ENCODE results near the gene PCDHGC3. TPM values are rescaled to one million over a fixed set of nuclear protein-coding genes. Genes with fewer than 3 reads are reported as not detected.

The PCDHGC3 gene
- total and polyA plus RNA-seq, 2 of the 13 experiments (the other 11 are each of a cell fraction or from before 2014, with no cell fraction given) = 0.20 to 0.30 TPM

DNA sequence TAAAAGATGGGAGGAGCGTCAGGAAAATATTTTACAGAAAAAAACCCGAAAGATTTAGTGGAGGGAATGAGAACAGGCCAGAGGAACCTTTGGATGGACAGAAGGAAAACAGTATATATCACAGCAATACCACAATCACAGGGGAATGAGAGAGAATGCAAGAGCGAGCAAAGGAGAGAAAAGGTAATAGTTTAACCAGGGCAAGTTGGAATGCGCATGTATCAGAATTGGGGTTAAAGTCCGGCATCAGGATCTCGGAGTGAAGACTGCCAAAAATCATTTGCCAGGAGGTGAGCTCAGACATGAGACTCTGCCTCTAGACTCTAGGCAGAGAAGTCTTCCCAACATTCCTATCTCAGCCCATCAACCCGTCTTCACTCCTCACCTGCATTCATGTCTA, 49.9 kb downstream of the PCDHGC3 start (continued):
- no peak for TF ChIP-seq MAFF (IDR thresholded peaks at IDR 0.05; ENCODE audit: low read depth, low read length)
- no peak for TF ChIP-seq ZNF670 (CRISPR knock-in tag; IDR thresholded peaks at IDR 0.05; ENCODE audit: borderline replicate concordance)
- TF ChIP-seq ZNF607 (CRISPR knock-in tag; IDR thresholded peaks at IDR 0.05; ENCODE audit: borderline replicate concordance) = no peak

DNA sequence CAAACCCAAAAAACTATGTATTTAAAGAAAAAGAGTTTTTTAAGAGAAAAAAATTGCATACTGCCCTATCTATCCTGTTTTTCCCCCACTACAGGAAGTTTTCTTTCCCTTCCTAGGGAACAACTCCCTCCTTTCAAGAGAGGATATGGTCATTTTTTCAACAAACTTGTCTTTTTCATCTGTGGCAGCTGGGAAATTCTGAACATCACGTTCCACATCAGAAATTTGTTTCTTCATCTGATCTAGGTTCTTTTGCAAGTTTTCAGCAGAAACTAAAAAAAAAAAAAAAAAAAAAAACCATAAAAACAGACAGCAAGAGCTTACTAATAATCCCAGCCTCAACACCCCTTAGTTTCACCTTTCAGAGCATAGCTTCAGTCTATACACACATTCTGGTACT, 51.7 kb downstream of the PCDHGC3 start:
- no TSS peak for BruUV-seq (replicated peaks)
- CTCF ChIA-PET (ENCODE audit: low intra/inter-chr PET ratio, low total read pairs) = no interaction called here
- WGBS (ENCODE audit: low lambda C conversion rate) = 83% methylated on average over 1 of the region's 1 CpG

More for the DNA sequence above, 51.7 kb downstream of the PCDHGC3 start:
- H3K9me3 ChIP-seq (ENCODE audit: low read length) = no peaks in the 10 kb centered on the region
- in situ Hi-C loops (cut with HindIII; ENCODE audit: extremely low pct_ligation_motif_present, low pct_unique_long_range_greater_than_20kb) (loop anchor here (10.0 kb wide), 1 partner anchor 173 kb away; the partner anchor contains the start of genes PCDHGA4, PCDHGB1 and PCDHGB2), intact Hi-C loops (cut with micrococcal nuclease; ENCODE audit: unreplicated experiment) (loop anchor here (10.0 kb wide), 1 partner anchor 173 kb away; the partner anchor contains the start of genes PCDHGA4, PCDHGB1 and PCDHGB2)
- no peak overlapping the region for H2AFZ ChIP-seq (ENCODE audit: low read length)
- no peaks in the 10 kb centered on the region for H3K27me3 ChIP-seq (ENCODE audit: control insufficient read depth in 1 of 2, insufficient read depth in 2 of 2, low read length in 2 of 2)
- H3K79me2 ChIP-seq (ENCODE audit: insufficient read depth, low read length) = no peaks in the 10 kb centered on the region
- H3K27ac ChIP-seq (ENCODE audit: extremely low read length, insufficient read depth, low read length) = no peak overlapping the region
- H3K4me2 ChIP-seq (ENCODE audit: low read depth, low read length) = no peak overlapping the region
- POLR2A ChIA-PET = no interaction called here
- peaks cover 40 to 80% of the 10 kb centered on the region in 2 experiments for H3K36me3 ChIP-seq (replicated peaks in 1 of 2; ENCODE audit: control insufficient read depth in 1 of 2, insufficient read depth in 2 of 2, low read length in 2 of 2)
- peaks cover 5% of the 10 kb centered on the region; the same call in 1 of the 2 replicates for H4K20me1 ChIP-seq (ENCODE audit: insufficient read depth, low read length)
- peaks cover 39% of the 10 kb centered on the region for H3K4me1 ChIP-seq (ENCODE audit: insufficient read depth, low read length)
- DNase-seq (ENCODE audit: low spot score) = no peak
- H3K4me3 ChIP-seq (replicated peaks in 1 of 3; ENCODE audit: insufficient read depth in 1 of 3, low read depth in 2 of 3, low read length in 3 of 3) = no peak overlapping the region
- TF ChIP-seq ZNF256 (CRISPR knock-in tag; conservative IDR thresholded peaks at IDR 0.05) (no peak), ZNF75D (CRISPR knock-in tag; IDR thresholded peaks at IDR 0.05; ENCODE audit: borderline replicate concordance) (no peak), KDM4B (CRISPR knock-in tag; IDR thresholded peaks at IDR 0.05) (no peak), BORCS8-MEF2B (CRISPR knock-in tag; IDR thresholded peaks at IDR 0.05) (no peak), TEAD3 (CRISPR knock-in tag; optimal IDR thresholded peaks at IDR 0.05; ENCODE audit: borderline replicate concordance) (no peak)
- TF ChIP-seq, protein P1, sequence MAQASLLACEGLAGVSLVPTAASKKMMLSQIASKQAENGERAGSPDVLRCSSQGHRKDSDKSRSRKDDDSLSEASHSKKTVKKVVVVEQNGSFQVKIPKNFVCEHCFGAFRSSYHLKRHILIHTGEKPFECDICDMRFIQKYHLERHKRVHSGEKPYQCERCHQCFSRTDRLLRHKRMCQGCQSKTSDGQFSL (CRISPR knock-in tag; IDR thresholded peaks at IDR 0.05) = no peak
- TF ChIP-seq, protein P2, sequence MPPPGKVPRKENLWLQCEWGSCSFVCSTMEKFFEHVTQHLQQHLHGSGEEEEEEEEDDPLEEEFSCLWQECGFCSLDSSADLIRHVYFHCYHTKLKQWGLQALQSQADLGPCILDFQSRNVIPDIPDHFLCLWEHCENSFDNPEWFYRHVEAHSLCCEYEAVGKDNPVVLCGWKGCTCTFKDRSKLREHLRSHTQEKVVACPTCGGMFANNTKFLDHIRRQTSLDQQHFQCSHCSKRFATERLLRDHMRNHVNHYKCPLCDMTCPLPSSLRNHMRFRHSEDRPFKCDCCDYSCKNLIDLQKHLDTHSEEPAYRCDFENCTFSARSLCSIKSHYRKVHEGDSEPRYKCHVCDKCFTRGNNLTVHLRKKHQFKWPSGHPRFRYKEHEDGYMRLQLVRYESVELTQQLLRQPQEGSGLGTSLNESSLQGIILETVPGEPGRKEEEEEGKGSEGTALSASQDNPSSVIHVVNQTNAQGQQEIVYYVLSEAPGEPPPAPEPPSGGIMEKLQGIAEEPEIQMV (CRISPR knock-in tag; IDR thresholded peaks at IDR 0.05; ENCODE audit: low read depth) = no peak
- no peak for ATAC-seq
- no peak overlapping the region for H3K9ac ChIP-seq (ENCODE audit: insufficient read depth, low read depth, low read length)
- no peak for FAIRE-seq

Other genes with a start within 250 kb of the PCDHGC3 start
- 0.22 and 0.27 TPM in 2 replicates for gene PCDHB15, start 230.6 kb upstream of the PCDHGC3 start, total RNA-seq (2016; rRNA removed; fragmentation: Illumina TruSeq; extraction: Trizol)
- gene PCDHB15, start 230.6 kb upstream of the PCDHGC3 start, polyA plus RNA-seq (2011; rRNA removed) = 0.26 and 0.48 TPM in 2 replicates
- 0.13 TPM in 1 of 2 replicates, not detected in the other for gene SLC25A2, start 171.9 kb upstream of the PCDHGC3 start, total RNA-seq (2016; rRNA removed; fragmentation: Illumina TruSeq; extraction: Trizol)
- not detected in 2 replicates for gene SLC25A2, start 171.9 kb upstream of the PCDHGC3 start, polyA plus RNA-seq (2011; rRNA removed)
- gene TAF7, start 155.2 kb upstream of the PCDHGC3 start, total RNA-seq (2016; rRNA removed; fragmentation: Illumina TruSeq; extraction: Trizol) = 61.5 and 96.6 TPM in 2 replicates
- 36.5 and 41.6 TPM in 2 replicates for gene TAF7, start 155.2 kb upstream of the PCDHGC3 start, polyA plus RNA-seq (2011; rRNA removed)
- 0.04 and 0.31 TPM in 2 replicates for gene PCDHGA1, start 145.5 kb upstream of the PCDHGC3 start, total RNA-seq (2016; rRNA removed; fragmentation: Illumina TruSeq; extraction: Trizol)
- 0.40 TPM in 2 replicates for gene PCDHGA1, start 145.5 kb upstream of the PCDHGC3 start, polyA plus RNA-seq (2011; rRNA removed)
- gene PCDHGA2, start 137.2 kb upstream of the PCDHGC3 start, total RNA-seq (2016; rRNA removed; fragmentation: Illumina TruSeq; extraction: Trizol) = 0.04 TPM in 1 of 2 replicates, not detected in the other
- gene PCDHGA2, start 137.2 kb upstream of the PCDHGC3 start, polyA plus RNA-seq (2011; rRNA removed) = 0.09 and 0.11 TPM in 2 replicates
- not detected in 2 replicates for gene PCDHGA3, start 132.1 kb upstream of the PCDHGC3 start, total RNA-seq (2016; rRNA removed; fragmentation: Illumina TruSeq; extraction: Trizol)
- gene PCDHGA3, start 132.1 kb upstream of the PCDHGC3 start, polyA plus RNA-seq (2011; rRNA removed) = 0.03 and 0.05 TPM in 2 replicates
- 0.95 and 2.6 TPM in 2 replicates for gene PCDHGB1, start 125.9 kb upstream of the PCDHGC3 start, total RNA-seq (2016; rRNA removed; fragmentation: Illumina TruSeq; extraction: Trizol)
- 0.95 and 1.0 TPM in 2 replicates for gene PCDHGB1, start 125.9 kb upstream of the PCDHGC3 start, polyA plus RNA-seq (2011; rRNA removed)
- 0.15 and 0.58 TPM in 2 replicates for gene PCDHGA4, start 120.9 kb upstream of the PCDHGC3 start, total RNA-seq (2016; rRNA removed; fragmentation: Illumina TruSeq; extraction: Trizol)
- 0.39 and 0.49 TPM in 2 replicates for gene PCDHGA4, start 120.9 kb upstream of the PCDHGC3 start, polyA plus RNA-seq (2011; rRNA removed)
- 0.64 and 0.77 TPM in 2 replicates for gene PCDHGB2, start 116.0 kb upstream of the PCDHGC3 start, total RNA-seq (2016; rRNA removed; fragmentation: Illumina TruSeq; extraction: Trizol)
- 0.80 and 0.82 TPM in 2 replicates for gene PCDHGB2, start 116.0 kb upstream of the PCDHGC3 start, polyA plus RNA-seq (2011; rRNA removed)
- 0.11 and 0.27 TPM in 2 replicates for gene PCDHGA5, start 111.8 kb upstream of the PCDHGC3 start, total RNA-seq (2016; rRNA removed; fragmentation: Illumina TruSeq; extraction: Trizol)
- 0.32 and 0.40 TPM in 2 replicates for gene PCDHGA5, start 111.8 kb upstream of the PCDHGC3 start, polyA plus RNA-seq (2011; rRNA removed)
- gene PCDHGB3, start 105.7 kb upstream of the PCDHGC3 start, total RNA-seq (2016; rRNA removed; fragmentation: Illumina TruSeq; extraction: Trizol) = 0.13 and 0.40 TPM in 2 replicates
- 0.44 and 0.67 TPM in 2 replicates for gene PCDHGB3, start 105.7 kb upstream of the PCDHGC3 start, polyA plus RNA-seq (2011; rRNA removed)
- 0.13 and 0.33 TPM in 2 replicates for gene PCDHGA6, start 102.1 kb upstream of the PCDHGC3 start, total RNA-seq (2016; rRNA removed; fragmentation: Illumina TruSeq; extraction: Trizol)
- gene PCDHGA6, start 102.1 kb upstream of the PCDHGC3 start, polyA plus RNA-seq (2011; rRNA removed) = 0.51 and 0.54 TPM in 2 replicates
- 0.17 and 0.31 TPM in 2 replicates for gene PCDHGA7, start 93.2 kb upstream of the PCDHGC3 start, total RNA-seq (2016; rRNA removed; fragmentation: Illumina TruSeq; extraction: Trizol)
- gene PCDHGA7, start 93.2 kb upstream of the PCDHGC3 start, polyA plus RNA-seq (2011; rRNA removed) = 0.11 and 0.13 TPM in 2 replicates
- gene PCDHGB4, start 88.3 kb upstream of the PCDHGC3 start, total RNA-seq (2016; rRNA removed; fragmentation: Illumina TruSeq; extraction: Trizol) = 1.7 and 3.3 TPM in 2 replicates
- 1.7 and 2.1 TPM in 2 replicates for gene PCDHGB4, start 88.3 kb upstream of the PCDHGC3 start, polyA plus RNA-seq (2011; rRNA removed)
- gene PCDHGA8, start 83.3 kb upstream of the PCDHGC3 start, total RNA-seq (2016; rRNA removed; fragmentation: Illumina TruSeq; extraction: Trizol) = 0.08 and 0.29 TPM in 2 replicates
- 0.04 and 0.05 TPM in 2 replicates for gene PCDHGA8, start 83.3 kb upstream of the PCDHGC3 start, polyA plus RNA-seq (2011; rRNA removed)
- 0.44 TPM in 1 of 2 replicates, not detected in the other for gene PCDHGB5, start 78.0 kb upstream of the PCDHGC3 start, total RNA-seq (2016; rRNA removed; fragmentation: Illumina TruSeq; extraction: Trizol)
- gene PCDHGB5, start 78.0 kb upstream of the PCDHGC3 start, polyA plus RNA-seq (2011; rRNA removed) = 0.08 and 0.13 TPM in 2 replicates
- gene PCDHGA9, start 73.2 kb upstream of the PCDHGC3 start, total RNA-seq (2016; rRNA removed; fragmentation: Illumina TruSeq; extraction: Trizol) = 0.38 TPM in 1 of 2 replicates, not detected in the other
- gene PCDHGA9, start 73.2 kb upstream of the PCDHGC3 start, polyA plus RNA-seq (2011; rRNA removed) = 0.04 and 0.09 TPM in 2 replicates
- 0.20 TPM in 1 of 2 replicates, not detected in the other for gene PCDHGB6, start 67.9 kb upstream of the PCDHGC3 start, total RNA-seq (2016; rRNA removed; fragmentation: Illumina TruSeq; extraction: Trizol)
- 0.01 and 0.12 TPM in 2 replicates for gene PCDHGB6, start 67.9 kb upstream of the PCDHGC3 start, polyA plus RNA-seq (2011; rRNA removed)
- 0.06 and 0.18 TPM in 2 replicates for gene PCDHGA10, start 63.0 kb upstream of the PCDHGC3 start, total RNA-seq (2016; rRNA removed; fragmentation: Illumina TruSeq; extraction: Trizol)
- 0.04 TPM in 2 replicates for gene PCDHGA10, start 63.0 kb upstream of the PCDHGC3 start, polyA plus RNA-seq (2011; rRNA removed)
- 0.07 and 0.18 TPM in 2 replicates for gene PCDHGB7, start 58.3 kb upstream of the PCDHGC3 start, total RNA-seq (2016; rRNA removed; fragmentation: Illumina TruSeq; extraction: Trizol)
- 0.08 and 0.10 TPM in 2 replicates for gene PCDHGB7, start 58.3 kb upstream of the PCDHGC3 start, polyA plus RNA-seq (2011; rRNA removed)
- 0.24 TPM in 1 of 2 replicates, not detected in the other for gene PCDHGA11, start 54.9 kb upstream of the PCDHGC3 start, total RNA-seq (2016; rRNA removed; fragmentation: Illumina TruSeq; extraction: Trizol)
- gene PCDHGA11, start 54.9 kb upstream of the PCDHGC3 start, polyA plus RNA-seq (2011; rRNA removed) = 0.04 and 0.05 TPM in 2 replicates
- gene PCDHGA12, start 45.5 kb upstream of the PCDHGC3 start, total RNA-seq (2016; rRNA removed; fragmentation: Illumina TruSeq; extraction: Trizol) = 0.13 TPM in 1 of 2 replicates, not detected in the other
- gene PCDHGA12, start 45.5 kb upstream of the PCDHGC3 start, polyA plus RNA-seq (2011; rRNA removed) = 0.03 and 0.07 TPM in 2 replicates
- 0.07 TPM in 1 of 2 replicates, not detected in the other for gene PCDHGC4, start 9.1 kb downstream of the PCDHGC3 start, total RNA-seq (2016; rRNA removed; fragmentation: Illumina TruSeq; extraction: Trizol)
- gene PCDHGC4, start 9.1 kb downstream of the PCDHGC3 start, polyA plus RNA-seq (2011; rRNA removed) = 0.10 TPM in 1 of 2 replicates, not detected in the other
- gene PCDHGC5, start 13.1 kb downstream of the PCDHGC3 start, total RNA-seq (2016; rRNA removed; fragmentation: Illumina TruSeq; extraction: Trizol) = not detected in 2 replicates
- 0.03 TPM in 1 of 2 replicates, not detected in the other for gene PCDHGC5, start 13.1 kb downstream of the PCDHGC3 start, polyA plus RNA-seq (2011; rRNA removed)
- 28.5 and 33.9 TPM in 2 replicates for gene DIAPH1, start 143.0 kb downstream of the PCDHGC3 start, total RNA-seq (2016; rRNA removed; fragmentation: Illumina TruSeq; extraction: Trizol)
- gene DIAPH1, start 143.0 kb downstream of the PCDHGC3 start, polyA plus RNA-seq (2011; rRNA removed) = 25.1 and 33.2 TPM in 2 replicates
- 83.9 and 84.0 TPM in 2 replicates for gene HDAC3, start 160.9 kb downstream of the PCDHGC3 start, total RNA-seq (2016; rRNA removed; fragmentation: Illumina TruSeq; extraction: Trizol)
- 90.0 and 94.1 TPM in 2 replicates for gene HDAC3, start 160.9 kb downstream of the PCDHGC3 start, polyA plus RNA-seq (2011; rRNA removed)
- 5.2 and 8.3 TPM in 2 replicates for gene RELL2, start 161.0 kb downstream of the PCDHGC3 start, total RNA-seq (2016; rRNA removed; fragmentation: Illumina TruSeq; extraction: Trizol)
- gene RELL2, start 161.0 kb downstream of the PCDHGC3 start, polyA plus RNA-seq (2011; rRNA removed) = 6.4 and 9.9 TPM in 2 replicates
- 3.6 and 5.5 TPM in 2 replicates for gene FCHSD1, start 175.5 kb downstream of the PCDHGC3 start, total RNA-seq (2016; rRNA removed; fragmentation: Illumina TruSeq; extraction: Trizol)
- gene FCHSD1, start 175.5 kb downstream of the PCDHGC3 start, polyA plus RNA-seq (2011; rRNA removed) = 15.4 and 20.7 TPM in 2 replicates
- gene ARAP3, start 206.3 kb downstream of the PCDHGC3 start, total RNA-seq (2016; rRNA removed; fragmentation: Illumina TruSeq; extraction: Trizol) = 0.07 TPM in 1 of 2 replicates, not detected in the other
- 0.20 and 0.25 TPM in 2 replicates for gene ARAP3, start 206.3 kb downstream of the PCDHGC3 start, polyA plus RNA-seq (2011; rRNA removed)